Measurements from ENCODE around the gene CDK2AP2.

DNA sequence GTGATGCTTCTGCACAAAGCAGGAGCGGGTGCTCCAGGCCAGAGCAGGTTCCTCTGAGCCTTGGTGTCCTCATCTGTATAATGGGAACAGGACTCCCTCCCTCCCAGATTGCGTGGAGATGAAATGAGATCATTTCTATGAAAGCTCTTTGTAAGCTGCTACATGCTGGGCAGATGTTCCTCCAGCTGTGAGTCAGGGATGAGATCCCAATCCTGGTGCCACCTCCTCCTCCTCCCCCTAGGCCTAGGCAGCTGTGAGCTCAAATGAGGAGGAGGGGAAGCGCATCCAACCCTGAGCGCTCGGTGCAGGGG lies 22.3 kb upstream of the CDK2AP2 start:
- TF ChIP-seq, protein P1, sequence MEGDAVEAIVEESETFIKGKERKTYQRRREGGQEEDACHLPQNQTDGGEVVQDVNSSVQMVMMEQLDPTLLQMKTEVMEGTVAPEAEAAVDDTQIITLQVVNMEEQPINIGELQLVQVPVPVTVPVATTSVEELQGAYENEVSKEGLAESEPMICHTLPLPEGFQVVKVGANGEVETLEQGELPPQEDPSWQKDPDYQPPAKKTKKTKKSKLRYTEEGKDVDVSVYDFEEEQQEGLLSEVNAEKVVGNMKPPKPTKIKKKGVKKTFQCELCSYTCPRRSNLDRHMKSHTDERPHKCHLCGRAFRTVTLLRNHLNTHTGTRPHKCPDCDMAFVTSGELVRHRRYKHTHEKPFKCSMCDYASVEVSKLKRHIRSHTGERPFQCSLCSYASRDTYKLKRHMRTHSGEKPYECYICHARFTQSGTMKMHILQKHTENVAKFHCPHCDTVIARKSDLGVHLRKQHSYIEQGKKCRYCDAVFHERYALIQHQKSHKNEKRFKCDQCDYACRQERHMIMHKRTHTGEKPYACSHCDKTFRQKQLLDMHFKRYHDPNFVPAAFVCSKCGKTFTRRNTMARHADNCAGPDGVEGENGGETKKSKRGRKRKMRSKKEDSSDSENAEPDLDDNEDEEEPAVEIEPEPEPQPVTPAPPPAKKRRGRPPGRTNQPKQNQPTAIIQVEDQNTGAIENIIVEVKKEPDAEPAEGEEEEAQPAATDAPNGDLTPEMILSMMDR (IDR thresholded peaks at IDR 0.05), result no peak
- no peak for TF ChIP-seq POLR2A (IDR thresholded peaks at IDR 0.05)

Data from thyroid gland (tissue), 4 donors.